ENCODE data around the gene CCDC77. TPM values are rescaled to one million over a fixed set of nuclear protein-coding genes. Genes with fewer than 3 reads are reported as not detected.
A peak's percentile ranks its signal among the peaks of the same experiment; 100 is the strongest.

The CCDC77 gene
- total RNA-seq, 1 experiment from 2014 or later: 21.9 TPM

GRCh38 chr12:359091-359490 is 42.4 kb upstream of the CCDC77 start:
- Histone ChIP-seq H2BK20ac (ENCODE audit: low read depth, low read length, poor library complexity, severe bottlenecking) (no peak overlapping the region), H2BK120ac (ENCODE audit: low read depth, low read length, poor library complexity, severe bottlenecking) (no peak overlapping the region)

More at GRCh38 chr12:359091-359490, 42.4 kb upstream of the CCDC77 start:
- no peak overlapping the region for H3K4me3 Mint-ChIP-seq
- Histone ChIP-seq H3K23me2 (ENCODE audit: insufficient read length, low read depth, low read length, poor library complexity, severe bottlenecking) (no peaks in the 10 kb centered on the region), H3K79me1 (ENCODE audit: insufficient read depth, low read depth, low read length, poor library complexity, severe bottlenecking) (no peaks in the 10 kb centered on the region), H3K56ac (ENCODE audit: insufficient read length, low read depth, low read length) (no peak overlapping the region), H2BK15ac (ENCODE audit: low read depth, low read length) (no peak overlapping the region), H3K9me3 (ENCODE audit: control insufficient read depth, low read depth, low read length) (peaks cover 6% of the 10 kb centered on the region), H2AK5ac (ENCODE audit: insufficient read length, low read length) (no peak overlapping the region), H4K20me1 (ENCODE audit: control insufficient read depth, insufficient read depth, insufficient read length) (no peaks in the 10 kb centered on the region), H3K14ac (ENCODE audit: insufficient read depth, low read length) (no peak overlapping the region), H3K4ac (ENCODE audit: low read depth, low read length) (no peak overlapping the region), H4K91ac (ENCODE audit: insufficient read length, low read depth, low read length) (no peak overlapping the region), H3K4me1 (ENCODE audit: insufficient read depth, low read length) (no peaks in the 10 kb centered on the region), H2AFZ (ENCODE audit: low read length) (no peak overlapping the region), H3K9ac (ENCODE audit: extremely low read depth, insufficient read length, low read length) (no peak overlapping the region), H3K23ac (ENCODE audit: insufficient read length, low read depth, low read length) (no peak overlapping the region), H4K8ac (replicated peaks; ENCODE audit: insufficient read length, low read depth, low read length) (no peak overlapping the region), H3K27me3 (ENCODE audit: insufficient read depth, low read length) (no peaks in the 10 kb centered on the region), H3K18ac (ENCODE audit: insufficient read length, low read depth, low read length) (no peak overlapping the region), H3K4me2 (ENCODE audit: insufficient read depth, insufficient read length, low read length) (no peak overlapping the region), H3K79me2 (ENCODE audit: insufficient read depth, low read length) (no peaks in the 10 kb centered on the region), H3K27ac (ENCODE audit: insufficient read length, low read depth, low read length) (no peak overlapping the region), H2BK5ac (ENCODE audit: insufficient read length, low read length) (no peak overlapping the region), H3T11ph (ENCODE audit: low read length) (no peak overlapping the region), H2BK12ac (ENCODE audit: insufficient read length, low read depth, low read length) (no peak overlapping the region), H4K5ac (ENCODE audit: insufficient read length, low read depth, low read length) (no peak overlapping the region)
- DNase-seq: no peak
- H3K4me1 Mint-ChIP-seq: no peaks in the 10 kb centered on the region
- peak overlapping the region in 1 of 3 experiments; percentile 27; a peak in 1 of 7 replicates for H3K27ac Mint-ChIP-seq
- TF ChIP-seq CTCF (conservative IDR thresholded peaks at IDR 0.05): no peak
- H3K9me3 Mint-ChIP-seq: peaks cover 10 to 14% of the 10 kb centered on the region in 2 experiments; a peak in 4 of 5 replicates
- H3K36me3 Mint-ChIP-seq (ENCODE audit: insufficient read depth in 1 of 3, low read depth in 3 of 3): peaks cover 57 to 81% (median 80%) of the 10 kb centered on the region in 3 experiments
- no CpG with 5 or more reads among the region's 1 CpG for WGBS (ENCODE audit: extremely low coverage, insufficient read length, low lambda C conversion rate)
- no peaks in the 10 kb centered on the region for H3K27me3 Mint-ChIP-seq (ENCODE audit: low read depth)

Measured in H9 (cell line).